LHCN-M2 (cell line): Measurements from ENCODE around the gene HPS3. TPM values are rescaled to one million over a fixed set of nuclear protein-coding genes. Genes with fewer than 3 reads are reported as not detected.
"Not testable (repeated sequence)": the region's sequence is repeated elsewhere in the genome, so short reads cannot be mapped to it uniquely, and the experiment has no call there.

Source experiments
- DNase-seq: peaks from one replicate; pipeline ENCODE4 v3.0.0-alpha.2; 2012; ENCODE audit warnings: low read depth
- polyA plus RNA-seq: library from polyadenylated mRNA; unstranded; fragments of >200 nt; gene quantifications from one replicate; pipeline ENCODE4 v1.2.1, GENCODE V29; 2012; ENCODE audit warnings: missing spikeins
- total RNA-seq: library from RNA; depleted of rRNA; stranded (reverse); fragments of >200 nt; gene quantifications from 2 replicates; pipeline ENCODE4 v1.2.3, GENCODE V29; 2014; rRNA removed

HPS3 gene, protein sequence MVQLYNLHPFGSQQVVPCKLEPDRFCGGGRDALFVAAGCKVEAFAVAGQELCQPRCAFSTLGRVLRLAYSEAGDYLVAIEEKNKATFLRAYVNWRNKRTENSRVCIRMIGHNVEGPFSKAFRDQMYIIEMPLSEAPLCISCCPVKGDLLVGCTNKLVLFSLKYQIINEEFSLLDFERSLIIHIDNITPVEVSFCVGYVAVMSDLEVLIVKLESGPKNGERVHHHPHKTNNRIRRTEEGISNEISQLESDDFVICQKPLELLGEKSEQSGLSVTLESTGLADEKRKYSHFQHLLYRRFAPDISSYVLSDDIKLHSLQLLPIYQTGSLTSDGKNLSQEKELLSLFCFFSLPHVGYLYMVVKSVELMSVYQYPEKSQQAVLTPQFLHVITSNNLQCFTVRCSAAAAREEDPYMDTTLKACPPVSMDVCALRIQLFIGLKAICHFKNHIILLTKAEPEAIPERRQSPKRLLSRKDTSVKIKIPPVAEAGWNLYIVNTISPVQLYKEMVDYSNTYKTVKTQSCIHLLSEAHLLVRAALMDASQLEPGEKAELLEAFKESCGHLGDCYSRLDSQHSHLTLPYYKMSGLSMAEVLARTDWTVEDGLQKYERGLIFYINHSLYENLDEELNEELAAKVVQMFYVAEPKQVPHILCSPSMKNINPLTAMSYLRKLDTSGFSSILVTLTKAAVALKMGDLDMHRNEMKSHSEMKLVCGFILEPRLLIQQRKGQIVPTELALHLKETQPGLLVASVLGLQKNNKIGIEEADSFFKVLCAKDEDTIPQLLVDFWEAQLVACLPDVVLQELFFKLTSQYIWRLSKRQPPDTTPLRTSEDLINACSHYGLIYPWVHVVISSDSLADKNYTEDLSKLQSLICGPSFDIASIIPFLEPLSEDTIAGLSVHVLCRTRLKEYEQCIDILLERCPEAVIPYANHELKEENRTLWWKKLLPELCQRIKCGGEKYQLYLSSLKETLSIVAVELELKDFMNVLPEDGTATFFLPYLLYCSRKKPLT
- total RNA-seq, result 29.0 and 32.1 TPM in 2 replicates
- 11.8 TPM for polyA plus RNA-seq

DNA sequence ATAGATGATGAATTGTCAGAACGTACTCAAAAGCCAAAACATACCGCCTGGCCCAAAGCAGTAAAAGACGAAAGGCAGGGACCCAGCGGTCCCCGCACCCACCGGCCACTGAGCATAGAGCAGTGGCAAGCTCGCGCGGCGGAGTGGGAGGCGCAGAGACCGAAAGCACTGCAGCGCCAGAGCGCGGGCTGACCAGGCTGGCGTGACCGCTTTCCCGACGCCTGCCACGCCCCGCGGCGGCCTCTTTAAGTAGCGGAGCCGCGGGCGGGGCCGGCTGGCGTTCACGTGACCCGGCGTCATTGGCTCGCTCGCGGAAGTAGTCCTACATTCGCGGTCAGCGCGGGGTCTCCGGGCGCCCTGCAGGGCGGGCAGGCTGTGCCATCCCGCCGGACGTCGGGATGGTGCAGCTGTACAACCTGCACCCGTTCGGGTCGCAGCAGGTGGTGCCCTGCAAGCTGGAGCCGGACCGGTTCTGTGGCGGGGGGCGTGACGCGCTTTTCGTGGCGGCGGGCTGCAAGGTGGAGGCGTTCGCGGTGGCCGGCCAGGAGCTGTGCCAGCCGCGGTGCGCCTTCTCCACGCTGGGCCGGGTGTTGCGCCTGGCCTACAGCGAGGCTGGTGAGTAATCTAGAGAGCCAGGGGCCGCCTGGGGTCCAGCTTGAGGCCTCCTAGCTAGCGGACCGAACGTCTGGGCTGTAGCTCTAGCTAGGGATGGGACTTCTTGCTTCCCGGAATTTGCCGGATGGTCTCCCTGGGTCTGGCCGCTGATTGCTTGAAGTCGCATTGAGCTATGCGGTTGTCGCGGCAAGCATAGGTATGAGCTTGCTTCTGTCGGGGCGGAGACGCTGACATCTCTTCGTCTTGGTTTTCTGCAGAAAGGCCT is at the start of gene HPS3:
Gene HPS3, plus strand, starts transcription at position 313 of the 880 bp plus-strand sequence. Its CDS starts 86 bp downstream, at position 399.
- peak; percentile 90 for DNase-seq

DNA sequence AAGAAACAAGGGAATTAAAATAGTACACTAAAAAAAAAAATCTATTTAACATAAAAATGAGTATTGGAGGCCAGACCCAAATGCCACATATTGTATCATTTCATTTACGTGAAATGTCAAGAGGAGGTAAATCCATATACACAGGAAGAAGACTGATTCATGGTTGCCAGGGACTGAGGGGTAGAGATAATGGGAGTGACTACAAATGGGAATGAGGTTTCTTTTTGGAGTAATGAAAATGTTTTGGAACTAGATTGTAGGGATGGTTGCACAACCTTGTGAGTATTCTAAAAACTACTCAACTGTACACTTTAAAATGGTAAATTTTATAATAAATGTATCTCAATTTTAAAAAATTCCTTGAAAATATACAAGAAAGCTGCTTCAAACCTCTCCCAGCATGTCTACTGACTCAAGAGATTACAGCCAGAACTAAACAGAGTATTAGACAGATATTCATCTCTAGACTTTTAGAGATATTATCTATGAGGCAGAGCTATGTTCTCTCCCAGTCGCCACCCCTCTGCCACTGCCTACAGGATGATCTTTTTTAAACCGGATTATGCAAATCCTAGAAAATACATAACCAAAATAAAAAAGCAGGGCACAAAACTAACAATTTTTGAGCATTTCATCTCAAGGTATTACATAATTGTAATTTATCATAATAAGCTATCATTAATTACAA is 49.3 kb upstream of the HPS3 start:
- DNase-seq, result peak; percentile 20

DNA sequence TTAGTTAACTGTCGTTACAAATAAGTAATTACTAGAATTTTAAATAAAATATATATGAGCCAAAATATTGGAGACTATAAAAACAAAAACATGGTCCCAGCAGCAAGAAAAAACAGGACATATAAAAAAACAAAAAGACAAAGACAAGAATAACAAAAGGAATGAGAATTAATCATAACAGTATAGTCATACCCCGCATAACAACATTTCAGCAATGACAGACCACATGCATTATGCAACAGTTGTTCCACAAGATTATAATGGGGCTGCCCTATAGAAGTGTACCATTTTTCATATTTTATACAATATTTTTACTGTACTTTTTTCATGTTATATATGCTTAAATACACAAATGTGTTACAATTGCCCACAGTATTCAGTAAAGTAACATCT is 48.7 kb upstream of the HPS3 start:
- DNase-seq, result peak; percentile 73

DNA sequence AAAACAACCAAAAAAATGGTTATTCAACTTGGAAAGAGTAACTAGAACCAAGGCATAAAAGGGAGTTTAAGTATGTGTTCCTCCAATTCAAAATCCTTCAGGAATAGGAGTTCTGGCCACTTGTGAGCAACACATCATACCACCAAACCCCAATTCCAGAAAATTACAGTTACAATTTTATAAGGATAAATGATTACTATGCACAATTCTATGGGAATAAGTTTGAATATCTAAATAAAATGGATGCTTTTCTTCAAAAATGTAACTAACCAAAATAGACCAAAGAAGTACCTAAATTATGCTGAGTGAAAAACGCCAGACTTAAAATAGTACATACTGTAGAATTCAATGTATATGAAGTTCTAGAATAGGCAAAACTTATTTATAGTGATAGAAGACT is 47.7 kb upstream of the HPS3 start:
- no peak for DNase-seq

DNA sequence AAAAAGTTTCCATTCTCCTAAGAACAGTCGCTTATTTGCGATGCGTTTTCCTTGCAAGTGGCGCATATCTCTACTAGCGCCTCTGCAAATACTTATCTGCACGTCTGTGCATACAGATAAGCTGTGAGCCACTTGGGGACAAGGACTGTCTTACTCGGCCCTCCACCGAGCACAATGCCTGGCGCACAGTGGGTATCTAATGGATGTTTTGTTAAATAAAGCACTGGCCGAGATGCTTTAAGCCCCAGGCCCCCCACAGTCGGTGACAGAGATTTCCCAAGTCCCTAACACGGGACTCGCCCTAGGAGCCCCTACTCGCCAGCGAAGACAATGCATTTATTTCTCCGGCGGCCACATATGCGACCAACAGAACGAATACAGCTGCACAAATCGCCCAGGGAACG is 43.6 kb upstream of the HPS3 start:
- DNase-seq, result peak; percentile 41

DNA sequence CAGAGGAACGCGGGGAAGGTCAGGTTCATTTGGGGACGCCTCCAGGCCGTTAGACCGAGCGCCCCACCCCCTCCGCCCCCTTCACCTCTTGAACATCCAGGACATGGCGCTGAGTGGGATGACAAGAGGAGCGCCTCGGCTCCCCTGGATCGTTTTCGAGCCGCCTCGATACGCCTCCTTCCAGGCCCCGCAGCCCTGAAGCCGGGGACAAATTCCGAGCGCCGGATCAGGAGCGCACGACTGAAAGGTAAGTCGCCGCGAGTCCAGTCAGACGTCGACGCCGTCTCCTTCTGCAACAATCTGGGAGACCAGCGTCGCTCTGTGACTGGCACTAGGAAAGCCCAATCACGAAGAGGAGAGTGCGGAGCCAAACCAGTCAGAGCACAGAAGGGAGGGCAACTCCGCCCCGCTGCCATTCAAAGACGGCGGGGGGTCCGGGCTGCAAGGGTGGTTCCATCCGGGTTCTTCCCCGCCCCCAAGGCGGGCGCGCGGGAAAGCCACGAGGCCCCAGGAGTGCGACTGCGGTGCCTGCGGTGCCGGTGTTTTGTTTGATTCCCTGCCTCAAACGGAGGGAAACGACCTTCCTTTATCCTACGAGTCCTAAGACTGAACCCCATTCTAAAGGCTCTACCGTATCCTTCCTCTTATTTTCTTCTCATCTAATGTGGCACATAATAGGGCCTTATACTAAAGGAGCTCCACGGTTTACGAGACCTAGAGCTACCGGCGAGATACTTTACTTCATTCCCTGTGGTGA is 43.0 kb upstream of the HPS3 start, which contains the start of gene HLTF:
Gene HLTF, minus strand, starts transcription at position 302 of the 757 bp plus-strand sequence. Its CDS starts 197 bp downstream, at position 105.
- peak; percentile 98 for DNase-seq

DNA sequence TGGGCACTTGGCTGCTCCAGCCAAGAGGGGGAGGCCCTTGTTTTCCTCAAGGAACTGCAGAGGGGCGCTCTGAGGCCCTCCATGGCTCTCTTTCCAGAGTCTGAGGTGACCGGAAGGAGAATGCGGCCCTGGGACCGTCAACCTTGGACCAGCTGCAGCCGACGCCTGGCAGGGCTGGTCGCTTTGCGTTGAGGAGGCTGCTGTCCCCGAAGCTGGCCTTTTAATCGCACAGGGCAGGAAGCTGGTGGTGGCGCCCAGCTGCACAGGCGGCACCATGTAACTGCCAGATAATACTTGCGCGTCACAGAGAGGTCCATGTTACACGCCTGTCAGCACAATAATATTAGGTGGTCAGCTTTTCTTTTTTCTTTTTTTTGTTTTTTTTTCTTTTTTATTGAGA is 42.2 kb upstream of the HPS3 start:
- DNase-seq, result no peak

DNA sequence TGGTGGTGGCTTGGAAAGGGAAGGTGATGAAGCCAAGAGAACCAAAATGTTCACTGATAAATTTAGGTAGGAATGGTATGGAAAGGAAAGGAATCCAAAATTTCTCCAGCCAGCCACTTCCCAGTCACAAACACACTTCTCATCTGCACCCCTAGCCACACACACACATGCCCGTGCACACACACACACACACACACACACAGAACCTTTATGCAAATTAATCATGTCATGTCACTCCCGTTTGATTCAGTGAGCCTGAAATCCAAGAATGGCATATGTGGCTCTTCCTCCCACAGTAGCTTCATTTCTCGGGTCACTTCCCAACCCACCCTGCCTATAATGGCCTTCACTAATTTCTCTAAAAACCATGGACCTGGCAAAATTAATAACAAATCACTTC is 40.0 kb upstream of the HPS3 start:
- DNase-seq, result no peak

DNA sequence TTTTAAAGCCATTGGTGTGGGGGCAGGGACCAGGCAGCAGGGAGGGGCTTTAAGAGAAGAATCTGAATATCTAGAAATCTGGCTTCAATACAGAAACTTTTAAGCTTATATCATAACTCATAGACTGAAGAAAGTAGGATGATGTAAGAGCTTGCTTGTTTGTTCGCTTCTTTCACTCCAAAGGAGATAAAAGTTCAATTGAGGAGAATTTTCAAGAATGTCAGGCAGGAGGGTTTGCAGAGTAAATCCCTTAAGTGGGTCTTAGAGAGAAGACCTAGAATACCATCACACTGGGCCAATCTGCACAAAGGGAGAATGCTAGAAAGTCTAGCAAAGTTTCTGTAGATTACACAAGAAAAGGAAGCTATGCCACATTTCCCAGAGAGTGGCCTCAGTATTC is 39.0 kb upstream of the HPS3 start:
- no peak for DNase-seq

DNA sequence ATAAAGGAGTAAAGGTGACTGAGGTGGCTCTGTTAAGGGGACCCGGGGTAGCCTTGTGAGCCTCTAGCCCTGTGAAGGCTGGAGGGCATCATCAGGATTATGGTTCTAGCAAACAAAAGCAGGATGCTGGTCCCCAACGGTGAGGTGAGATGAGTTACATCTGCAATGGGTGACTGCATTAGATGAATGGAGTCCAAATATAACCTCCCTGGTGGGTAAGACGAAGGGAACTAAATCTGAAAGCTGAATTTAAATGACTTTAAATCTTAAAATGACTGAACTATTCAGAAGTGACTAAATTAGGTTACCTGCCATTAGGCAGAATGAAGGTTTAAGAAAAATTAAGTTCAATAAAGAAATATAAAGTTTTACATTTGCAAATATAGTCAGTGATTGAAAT is 38.5 kb upstream of the HPS3 start:
- DNase-seq, result no peak

DNA sequence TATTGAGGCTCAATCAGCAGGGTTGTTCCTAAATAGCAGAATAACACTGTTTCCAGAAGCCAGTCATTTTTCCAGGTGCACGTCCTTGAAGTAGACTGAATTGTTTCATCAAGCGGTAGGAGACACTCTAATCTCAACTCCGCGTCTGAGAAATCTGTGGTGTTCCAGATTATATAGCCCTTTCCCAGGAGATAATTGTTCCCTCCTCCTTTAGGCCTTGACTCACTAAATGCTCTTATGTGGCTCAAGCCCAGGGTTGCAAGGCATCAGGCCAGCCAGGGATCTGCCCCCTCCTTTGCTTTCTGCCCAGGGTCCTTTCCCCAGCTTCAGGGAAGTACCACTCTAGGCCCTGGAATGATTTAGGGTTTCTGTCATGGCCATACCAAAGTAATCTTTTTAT is 37.5 kb upstream of the HPS3 start:
- DNase-seq, result no peak

DNA sequence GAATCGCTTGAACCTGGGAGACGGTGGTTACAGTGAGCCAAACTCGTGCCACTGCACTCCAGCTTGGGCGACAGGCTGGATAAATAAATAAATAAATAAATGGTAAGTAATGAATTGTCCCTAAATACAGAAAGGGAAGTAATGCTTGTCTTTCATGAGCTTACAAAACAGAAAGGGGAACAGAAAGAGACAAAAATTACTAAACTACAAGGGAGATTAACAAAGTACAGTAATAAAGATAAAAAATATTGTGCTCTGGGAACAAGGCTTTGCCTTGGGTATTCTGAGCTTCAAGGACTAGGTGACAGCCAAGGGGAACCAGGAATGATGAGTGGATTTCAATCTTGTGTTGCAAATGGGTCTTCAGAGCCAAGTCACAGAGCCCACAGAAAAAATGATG is 34.0 kb upstream of the HPS3 start:
- DNase-seq, result no peak

DNA sequence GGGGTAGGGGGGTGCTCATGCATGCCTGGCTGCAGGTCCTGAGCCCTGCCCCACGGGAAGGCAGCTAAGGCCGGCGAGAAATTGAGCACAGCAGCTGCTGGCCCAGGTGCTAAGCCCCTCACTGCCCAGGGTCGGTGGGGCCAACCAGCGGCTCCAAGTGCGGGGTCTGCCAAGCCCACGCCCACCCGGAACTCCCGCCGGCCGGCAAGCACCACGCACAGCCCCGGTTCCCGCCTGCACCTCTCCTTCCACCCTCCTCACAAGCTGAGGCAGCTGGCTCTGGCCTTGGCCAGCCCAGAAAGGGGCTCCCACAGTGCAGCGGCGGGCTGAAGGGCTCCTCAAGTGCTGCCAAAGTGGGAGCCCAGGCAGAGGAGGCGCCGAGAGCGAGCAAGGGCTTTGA is 31.5 kb upstream of the HPS3 start:
- not testable (repeated sequence) for DNase-seq

DNA sequence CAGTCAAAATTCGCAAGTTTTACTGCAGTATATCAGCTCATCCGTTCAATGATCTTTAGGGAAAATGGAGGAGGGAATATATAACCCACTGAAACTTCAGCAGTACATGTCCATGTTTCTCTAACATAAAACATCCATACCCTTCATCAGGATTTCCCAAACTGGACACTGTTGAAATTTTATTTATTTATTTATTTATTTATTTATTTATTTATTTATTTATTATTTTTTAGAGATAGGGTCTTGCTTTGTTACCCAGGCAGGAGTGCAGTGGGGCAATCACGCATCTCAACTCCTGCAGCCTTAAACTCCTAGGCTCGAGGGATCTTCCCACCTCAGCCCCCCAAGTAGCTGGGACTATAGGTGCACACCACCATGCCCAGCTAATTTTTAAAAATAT is 28.3 kb upstream of the HPS3 start:
- no peak for DNase-seq

DNA sequence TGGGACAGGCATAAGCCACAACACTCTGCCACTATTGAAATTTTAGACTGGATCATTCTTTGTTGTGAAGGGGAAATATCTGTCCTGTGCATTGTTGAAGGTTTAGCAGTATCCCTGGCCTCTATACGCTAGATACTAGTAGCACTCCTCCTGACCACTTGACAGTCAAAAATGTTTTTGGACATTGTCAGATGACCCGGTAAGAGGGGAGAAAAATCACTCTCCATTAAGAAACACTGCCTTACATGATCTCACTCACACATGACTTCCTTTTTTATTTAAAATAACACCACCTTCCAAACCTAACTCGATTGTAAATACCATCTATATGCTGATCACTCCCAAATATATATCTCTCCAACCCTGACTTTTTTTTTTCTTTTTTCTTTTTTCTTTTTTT is 27.8 kb upstream of the HPS3 start:
- no peak for DNase-seq

DNA sequence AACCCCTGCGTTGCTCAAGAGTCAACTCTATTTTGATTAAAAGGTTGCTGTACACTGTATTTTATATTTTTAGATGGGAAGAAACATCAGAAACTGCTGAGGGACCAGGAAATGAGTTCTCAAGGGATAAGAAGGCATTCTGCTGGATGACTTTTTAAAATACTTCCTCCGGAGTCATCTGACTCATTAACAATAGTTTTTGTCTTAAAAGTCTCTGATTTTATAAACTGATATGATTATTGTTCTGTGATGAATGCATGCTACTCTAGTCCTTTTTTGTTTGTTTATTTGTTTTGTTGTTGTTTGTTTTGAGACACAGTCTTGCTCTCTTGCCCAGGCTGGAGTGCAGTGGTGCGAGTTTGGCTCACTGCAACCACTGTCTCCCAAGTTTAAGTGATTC is 25.0 kb upstream of the HPS3 start:
- no peak for DNase-seq

DNA sequence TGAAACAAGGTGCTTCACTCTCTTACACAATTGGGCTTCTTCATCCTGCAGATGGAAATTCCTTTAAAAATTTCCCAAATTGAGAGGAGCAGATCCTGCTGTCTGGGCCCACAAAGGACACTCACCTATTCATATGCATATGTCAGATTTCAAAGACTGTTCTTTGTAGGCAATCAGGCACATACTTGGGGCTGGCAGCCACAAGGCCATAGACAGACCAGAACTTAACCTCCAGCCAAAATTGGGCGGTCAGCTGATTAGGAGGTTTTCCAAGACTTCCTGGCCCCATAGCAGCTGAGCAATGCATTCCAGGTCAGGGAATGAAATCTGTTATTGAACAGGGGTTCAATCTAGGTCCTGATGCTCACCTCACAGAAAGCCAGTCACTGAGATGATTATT is 15.0 kb upstream of the HPS3 start:
- no peak for DNase-seq

DNA sequence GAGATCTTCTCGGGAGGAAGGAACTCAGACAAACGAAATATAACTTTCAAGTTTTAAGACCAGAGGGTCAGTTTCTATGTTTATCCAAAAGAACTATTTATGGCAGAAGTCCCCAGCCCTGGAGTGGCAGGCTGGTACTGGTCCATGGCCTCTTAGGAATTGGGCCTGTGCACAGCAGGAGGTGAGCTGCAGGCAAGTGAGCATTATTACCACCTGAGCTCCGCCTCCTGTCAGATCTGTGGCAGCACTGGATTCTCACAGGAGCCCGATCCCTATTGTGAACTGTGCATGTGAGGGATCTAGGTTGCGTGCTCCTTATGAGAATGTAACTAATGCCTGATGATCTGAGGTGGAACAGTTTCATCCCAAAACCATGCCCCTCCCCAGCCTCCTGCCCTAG is 14.3 kb upstream of the HPS3 start:
- DNase-seq, result no peak

DNA sequence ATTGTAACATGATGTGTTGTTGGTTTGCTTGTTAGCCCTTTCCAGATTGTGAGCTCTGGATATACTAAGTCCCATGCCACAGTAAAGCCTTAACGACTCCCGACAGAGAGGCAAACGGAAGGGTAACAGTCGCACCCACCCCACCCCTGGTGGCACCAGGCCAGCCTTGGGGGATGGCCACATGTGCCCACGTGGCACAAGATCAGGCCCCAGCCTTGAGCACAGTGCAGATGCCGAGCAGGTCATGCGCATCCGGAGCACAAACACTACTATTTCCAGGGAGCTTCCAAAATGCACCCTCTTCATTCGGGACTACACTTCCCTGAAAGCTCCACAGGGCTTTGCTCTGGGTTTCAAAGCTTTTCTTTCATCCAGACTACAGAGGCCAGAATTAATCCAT is 10.7 kb upstream of the HPS3 start:
- no peak for DNase-seq

DNA sequence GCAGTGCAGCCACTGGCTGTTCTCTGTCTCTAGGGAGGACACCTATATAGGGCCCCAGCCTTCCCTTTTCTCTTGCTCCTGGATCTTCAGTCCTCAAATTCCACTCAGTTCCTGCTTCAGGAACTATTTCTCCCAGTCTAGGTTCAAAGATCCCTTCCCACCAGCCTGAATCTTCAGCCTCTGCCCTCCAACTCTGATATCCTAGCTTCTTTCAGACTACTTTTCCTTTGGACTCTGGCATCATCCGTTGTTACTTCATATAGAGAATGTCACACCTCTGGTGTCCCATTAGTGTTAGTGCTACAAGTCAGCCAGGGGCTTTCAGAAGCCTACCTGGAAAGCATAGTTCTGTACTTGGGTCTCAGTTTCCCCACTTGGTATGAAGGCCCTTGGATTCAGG is 10.0 kb upstream of the HPS3 start:
- DNase-seq, result no peak
